SKM-1 (cell line): ENCODE measurements around the gene ZNF503.

Experiments used
- DNase-seq: peaks from one replicate; lab custom pipeline; 2025; ENCODE audit not compliant: unreplicated experiment; lab: John Stamatoyannopoulos, UW

Gene ZNF503

DNA sequence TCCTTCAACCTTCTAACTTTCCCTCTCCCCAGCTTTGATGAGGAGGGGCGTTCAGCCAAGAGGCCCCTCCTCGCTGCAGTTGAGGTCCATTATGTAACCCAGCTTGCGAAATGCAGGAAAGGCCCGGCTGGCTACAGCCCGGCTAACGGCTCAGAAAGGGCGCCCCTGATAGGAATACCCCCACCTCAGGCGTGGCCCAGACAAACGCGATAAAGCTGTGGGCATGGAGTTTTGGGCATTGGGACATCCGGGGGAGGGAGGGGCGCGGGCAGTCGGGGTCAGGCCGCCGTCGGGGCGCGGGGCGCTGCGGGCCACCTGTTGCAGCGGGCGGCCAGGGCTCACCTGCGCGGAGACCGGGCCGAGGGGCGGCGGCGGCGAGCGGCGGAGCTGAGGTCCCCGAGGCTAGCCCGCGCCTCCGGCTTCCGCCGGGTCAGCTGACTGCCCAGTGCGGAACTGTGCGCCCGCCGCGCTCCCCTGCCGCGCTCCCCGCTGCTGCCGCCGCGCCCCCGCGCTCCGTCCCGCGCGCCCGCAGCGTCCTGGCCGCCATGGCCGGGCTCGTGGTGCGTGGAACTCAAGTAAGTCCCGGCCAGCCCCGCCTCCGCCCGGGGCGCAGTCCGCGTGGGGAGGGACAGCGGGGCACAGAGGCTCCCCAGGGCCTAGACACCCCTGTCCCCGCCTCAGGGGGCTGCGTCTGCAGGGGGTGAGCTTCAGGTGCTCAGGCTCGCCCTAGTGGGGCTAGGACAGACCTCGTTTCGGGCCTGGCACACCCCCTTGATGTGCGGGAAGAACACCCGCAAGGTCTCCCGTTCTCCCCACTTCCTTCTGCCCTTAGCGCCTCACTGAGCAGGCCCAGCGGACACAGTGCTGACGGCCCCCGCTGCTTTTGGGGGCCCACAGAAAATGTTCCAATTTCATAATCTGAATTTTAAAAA is 29.9 kb upstream of the ZNF503 start, which contains the start of gene LRMDA:
TSS of gene LRMDA (plus strand) at position 445 of the 932 bp plus-strand sequence.
- peak; percentile 49 for DNase-seq

DNA sequence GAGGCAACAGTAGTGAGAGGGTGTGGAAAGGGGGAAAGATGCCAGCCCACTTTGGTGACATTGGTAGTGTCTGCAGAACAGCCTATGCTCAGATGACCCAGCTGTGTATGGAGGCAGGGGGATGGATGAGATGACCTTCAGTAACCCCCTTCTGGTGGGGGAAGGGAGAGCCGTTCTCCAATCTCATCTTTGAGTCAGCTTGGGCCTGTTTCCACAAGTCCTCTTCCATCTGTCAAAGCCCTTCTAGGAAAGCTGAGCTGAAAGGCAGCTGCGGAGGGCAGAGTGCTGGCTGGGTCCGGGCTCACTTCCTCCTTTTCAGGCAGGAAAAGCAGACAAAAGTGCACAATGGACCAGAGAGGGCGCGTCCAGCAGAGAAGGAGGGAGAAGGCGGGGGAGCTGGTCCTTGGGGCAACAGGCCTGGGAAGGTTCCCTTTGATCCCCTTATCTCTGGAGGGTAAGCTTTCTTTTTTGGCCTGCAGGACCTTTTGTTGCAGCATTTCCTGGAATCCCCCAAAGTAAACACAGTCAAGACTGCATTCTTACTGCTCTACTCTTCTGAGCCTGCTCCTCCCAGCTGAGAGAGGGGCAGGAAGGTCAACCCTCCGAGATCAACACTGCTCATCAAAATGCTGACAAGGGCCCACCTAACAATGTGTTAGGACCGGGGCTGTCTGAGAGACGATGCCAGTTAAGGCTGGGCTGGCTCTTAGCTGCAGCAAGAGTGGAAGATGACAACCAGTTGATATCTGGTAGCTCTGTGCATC is 28.6 kb upstream of the ZNF503 start:
- peak; percentile 77 for DNase-seq

DNA sequence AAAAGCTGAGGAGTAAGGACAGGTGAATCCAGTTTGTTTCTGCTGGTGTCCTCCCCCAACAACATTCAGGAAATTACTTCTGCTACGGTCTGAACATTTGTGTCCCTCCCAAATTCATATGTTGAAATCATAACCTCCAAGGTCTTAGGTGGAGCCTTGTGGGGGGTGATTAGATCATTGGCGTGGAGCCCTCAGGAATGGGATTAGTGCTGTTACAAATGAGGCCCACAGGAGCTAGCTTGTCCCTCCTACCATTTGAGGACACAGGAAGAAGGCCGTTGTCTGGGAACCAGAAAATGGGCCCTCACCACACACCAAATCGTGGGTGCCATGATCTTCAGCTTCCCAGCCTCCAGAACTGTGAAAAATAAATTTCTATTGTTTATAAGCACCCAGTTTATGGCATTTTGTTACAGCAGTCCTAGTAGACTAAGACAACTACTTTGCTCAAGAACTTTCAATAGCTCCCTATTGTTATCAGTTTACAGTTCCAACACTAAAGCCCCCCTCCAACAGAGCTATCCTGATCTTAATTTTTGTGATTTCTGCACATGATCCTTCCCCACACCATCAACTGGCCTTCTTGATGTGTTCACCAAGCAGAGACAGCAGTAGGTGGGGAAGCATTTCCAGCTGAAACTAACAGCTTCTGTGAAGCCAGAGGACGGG is 27.7 kb upstream of the ZNF503 start:
- no peak for DNase-seq

DNA sequence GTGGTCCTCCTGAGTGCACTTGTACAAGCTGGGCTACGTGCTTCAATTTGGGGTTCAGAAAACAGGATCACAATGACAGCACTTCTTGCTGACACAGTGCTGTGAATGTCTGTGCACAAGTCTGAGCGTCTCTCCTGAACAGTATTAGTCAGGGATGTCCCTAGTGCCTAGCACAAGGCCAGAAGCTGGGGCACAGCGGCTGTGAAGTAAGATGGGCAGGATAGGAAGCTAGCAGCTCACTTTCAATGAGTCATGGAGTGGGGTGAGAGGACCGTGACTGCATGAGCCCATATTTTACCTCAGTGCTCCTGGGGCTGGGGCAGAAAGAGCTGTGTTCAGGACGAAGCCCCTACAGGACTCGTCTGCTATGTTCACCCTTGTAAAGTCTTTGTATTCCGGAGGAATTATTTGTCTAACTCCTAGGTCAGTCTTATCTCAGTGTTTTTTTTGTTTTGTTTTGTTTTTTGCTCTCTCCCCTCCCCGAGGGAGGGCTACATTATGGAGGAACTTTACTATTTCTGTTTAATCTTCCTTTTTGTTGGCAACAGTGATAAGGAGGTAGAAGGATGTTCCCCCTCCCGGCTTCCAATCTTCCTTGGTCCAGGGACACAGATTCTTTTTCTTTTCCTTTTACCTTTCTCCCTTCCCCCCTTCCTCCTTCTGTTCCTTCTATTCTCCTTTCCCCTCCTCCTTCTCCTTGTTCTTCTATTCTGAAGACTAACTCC is 27.0 kb upstream of the ZNF503 start:
- peak; percentile 27 for DNase-seq

DNA sequence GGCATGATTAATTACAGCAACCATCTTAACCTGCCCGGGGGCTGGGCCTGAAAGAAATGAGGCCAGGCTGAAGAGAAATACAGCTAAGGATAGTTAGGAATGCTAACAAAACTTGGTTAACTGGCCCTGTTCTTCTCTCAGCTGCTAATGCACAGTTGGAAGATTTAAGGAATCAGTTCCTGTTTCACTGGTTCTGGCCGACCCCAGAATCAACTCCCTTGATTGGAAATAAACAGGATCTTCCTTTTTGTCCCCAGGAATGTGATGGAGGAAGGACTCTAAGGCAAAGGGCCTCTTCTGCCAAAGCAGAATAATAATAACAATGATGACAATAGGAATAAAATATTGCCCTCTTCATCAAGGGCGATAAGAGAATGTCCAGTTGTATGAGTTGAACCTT is 26.4 kb upstream of the ZNF503 start:
- no peak for DNase-seq

DNA sequence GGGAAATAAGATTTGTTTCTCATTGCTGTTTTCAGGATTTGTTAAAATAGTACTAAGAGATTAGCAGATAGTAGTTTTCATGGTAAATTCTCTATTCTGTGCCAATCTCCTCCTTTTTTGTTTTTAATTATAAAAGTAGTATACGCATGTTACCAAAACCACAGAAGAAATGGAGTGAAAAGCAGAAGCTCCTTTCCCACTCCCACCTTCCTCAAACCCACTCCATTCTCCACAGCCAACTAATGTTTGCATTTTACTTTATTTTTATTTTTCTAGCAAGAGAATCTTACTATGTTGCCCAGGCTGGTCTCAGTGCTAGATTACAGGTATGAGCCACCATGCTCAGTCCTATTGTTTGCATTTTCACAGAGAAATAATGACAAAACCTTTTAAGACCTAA is 25.3 kb upstream of the ZNF503 start:
- DNase-seq, result no peak

DNA sequence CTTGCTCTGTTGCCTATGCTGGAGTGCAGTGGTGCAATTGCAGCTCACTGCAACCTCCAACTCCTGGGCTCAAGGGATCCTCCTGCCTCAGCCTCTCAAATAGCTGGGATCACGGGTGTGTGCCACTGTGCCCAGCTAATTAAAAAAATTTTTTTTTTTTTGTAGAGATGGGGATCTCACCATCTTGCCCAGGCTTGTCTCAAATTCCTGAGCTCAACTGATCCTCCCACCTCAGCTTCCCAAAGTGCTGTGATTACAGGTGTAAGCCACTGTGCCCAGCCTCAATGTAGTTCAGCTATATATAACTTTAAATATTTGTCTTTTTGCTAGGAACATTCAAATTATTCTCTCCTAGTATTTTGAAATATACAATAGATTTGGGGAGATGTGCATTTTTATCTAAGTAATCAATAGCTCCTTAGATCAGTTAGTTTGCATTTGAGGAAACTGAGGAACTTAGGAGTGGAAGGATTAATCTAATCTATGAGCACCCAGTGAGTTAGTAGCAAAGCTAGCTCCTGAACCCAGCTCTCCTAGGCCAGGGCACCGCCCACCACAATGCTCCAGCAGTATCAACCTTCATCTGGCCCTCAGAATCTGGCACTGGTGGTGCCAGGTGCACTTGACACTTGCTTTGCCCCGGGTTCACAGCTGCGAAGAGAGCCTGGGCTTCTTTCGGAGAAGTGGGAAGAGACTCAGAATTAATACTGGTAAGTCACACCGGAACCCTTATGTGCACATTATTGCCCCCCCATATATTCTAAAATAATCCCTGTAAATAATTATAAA is 23.9 kb upstream of the ZNF503 start:
- DNase-seq, result no peak

DNA sequence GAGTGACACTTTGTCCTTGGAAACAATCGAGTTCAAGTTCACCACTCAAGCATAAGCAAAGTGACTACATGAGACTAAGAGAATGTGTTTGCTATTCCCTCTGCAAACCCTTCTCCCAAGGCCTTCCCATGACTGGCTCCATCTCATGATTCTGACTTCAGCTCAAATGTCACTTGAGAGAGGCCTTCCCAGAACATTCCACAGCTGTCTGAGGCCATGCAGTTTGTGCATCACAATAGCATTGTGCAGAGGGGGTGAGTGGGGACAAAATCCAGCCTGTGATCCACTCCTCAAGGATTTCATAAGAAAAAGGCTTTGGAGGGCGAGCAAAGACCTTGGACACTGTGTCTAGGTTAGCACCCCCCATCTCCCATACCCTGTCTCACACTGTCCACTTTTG is 23.0 kb upstream of the ZNF503 start:
- no peak for DNase-seq

DNA sequence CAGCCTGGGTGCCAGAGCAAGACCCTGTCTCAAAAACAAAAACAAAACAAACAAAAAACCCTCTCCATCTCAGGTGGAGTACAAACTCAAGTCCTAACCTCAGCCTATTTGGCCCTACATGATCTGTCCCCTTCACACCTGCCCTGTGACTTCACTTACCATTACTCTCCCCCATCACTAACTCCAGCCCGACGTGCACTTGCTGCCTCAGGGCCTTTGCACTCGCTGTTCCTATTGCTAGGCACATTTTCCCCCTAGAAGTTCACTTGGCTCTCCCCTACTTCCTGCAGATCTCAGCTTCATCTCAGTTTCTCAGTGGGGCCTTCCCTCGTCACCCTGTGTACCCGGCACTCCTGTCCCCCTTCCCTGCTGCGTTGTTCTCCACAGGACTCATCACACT is 21.3 kb upstream of the ZNF503 start:
- no peak for DNase-seq

DNA sequence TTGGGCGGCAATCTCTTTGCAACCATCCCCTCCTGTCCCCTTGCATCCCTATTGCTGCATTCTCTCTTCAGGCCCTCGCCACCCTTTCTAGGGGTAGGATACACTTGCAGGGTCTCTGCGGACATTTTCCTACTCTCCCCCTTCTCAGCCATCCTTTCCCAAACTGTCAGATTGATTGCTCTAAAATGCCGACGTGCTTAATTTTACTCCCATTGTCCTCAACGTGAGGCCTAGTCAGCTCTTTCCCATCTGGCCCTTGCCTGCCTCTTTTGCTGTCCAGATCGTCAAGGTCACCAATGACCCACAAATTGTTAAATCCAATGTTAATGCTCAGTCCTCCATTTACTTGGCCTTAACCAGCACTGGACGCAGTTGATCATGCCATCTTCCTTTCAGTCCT is 17.1 kb upstream of the ZNF503 start:
- DNase-seq, result no peak

DNA sequence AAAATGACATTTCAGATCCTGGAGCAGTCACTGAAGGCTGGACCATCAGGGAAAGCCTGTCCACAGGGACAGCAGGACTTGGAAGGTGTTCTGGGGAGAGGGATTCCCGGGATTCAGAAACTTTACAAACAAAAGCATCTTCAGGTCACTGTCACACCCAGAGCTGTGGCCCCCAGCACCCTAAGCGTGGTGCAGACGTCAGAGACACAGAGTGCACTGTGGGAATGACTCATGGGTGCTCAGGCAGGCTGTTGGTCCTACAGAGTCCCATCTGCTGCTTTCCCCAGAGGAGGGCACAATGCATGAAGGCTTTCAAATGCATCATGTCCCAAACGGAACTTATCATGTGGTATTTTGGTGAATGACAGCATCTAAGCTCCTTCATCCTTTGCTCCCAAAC is 16.7 kb upstream of the ZNF503 start:
- DNase-seq, result no peak

DNA sequence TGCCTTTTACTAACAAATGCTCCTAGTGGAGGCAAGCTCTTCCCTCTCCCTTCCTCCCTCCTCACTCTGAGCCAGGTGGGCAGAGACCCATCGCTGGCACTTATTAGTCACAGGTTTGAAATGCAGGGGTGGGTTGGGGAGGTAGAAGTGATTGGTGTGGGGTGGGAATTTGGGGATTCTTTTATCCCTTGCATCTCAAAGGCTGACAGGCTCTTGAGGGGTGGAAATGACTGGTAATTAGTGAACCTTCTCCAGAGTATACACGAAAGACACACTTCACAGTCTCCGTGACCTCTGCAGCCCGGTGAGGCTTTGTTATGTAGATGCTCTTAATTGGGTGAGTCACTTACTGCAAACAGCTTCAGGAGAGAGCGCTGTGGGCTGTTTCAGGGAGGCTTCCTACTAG is 16.0 kb upstream of the ZNF503 start:
- no peak for DNase-seq

DNA sequence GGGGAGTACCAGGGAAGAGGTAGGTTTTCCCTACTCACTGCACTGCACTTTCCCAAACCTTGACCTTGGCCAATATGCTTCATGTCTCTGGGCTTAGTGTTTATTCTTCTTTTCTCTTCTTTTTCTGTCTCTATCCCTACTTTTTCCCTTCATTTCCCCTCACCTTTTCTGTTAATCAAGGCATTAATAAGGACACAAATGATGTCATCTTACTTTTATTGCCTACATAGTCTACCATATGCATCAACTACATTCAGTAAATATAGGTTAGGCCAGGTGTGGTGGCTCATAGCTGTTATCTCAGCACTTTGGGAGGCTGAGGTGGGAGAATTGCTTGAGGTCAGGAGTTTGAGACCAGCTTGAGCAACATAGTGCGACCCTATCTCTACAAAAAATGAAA is 13.0 kb upstream of the ZNF503 start:
- DNase-seq, result no peak

DNA sequence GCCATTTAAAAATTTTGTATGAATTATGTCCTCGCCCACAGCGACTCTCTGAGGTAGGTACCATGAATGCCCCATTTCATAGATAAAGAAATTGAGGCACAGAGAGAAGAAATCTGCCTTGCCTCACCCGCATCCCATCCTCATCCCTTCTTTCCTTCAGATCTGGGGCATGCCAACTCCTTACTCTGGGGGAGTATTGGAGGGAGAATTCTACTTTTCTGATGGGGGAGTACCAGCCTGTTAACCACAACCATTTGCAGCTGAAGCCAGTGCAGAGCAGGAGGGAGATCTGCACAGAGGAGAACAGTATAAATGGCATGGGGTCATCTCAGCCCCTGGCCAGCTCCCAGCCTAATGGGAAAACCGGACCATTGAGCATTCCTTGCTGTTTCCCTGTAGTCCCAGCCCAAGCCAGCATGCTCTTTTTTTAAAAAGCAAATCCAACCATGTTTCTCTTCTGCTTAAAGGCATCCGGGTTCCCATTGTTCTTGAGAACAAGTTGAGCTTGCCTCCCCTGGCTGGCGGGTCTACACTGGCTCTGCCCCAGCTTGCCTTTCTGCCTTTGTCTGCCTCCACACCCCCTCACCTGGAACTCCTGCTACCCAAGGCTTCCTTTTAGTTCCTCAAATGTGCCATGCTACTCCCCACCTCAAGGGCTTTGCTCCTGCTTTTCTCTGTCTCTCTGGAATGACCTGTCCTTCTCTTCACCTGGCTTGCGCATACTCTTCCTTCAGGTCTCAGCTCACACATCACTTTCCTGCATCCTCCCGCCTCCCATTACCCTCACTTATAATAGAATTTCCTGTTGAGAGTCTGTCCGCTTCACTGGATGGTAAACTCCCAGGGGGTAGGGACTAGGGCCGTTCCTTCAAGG is 8.8 kb upstream of the ZNF503 start:
- DNase-seq, result no peak

DNA sequence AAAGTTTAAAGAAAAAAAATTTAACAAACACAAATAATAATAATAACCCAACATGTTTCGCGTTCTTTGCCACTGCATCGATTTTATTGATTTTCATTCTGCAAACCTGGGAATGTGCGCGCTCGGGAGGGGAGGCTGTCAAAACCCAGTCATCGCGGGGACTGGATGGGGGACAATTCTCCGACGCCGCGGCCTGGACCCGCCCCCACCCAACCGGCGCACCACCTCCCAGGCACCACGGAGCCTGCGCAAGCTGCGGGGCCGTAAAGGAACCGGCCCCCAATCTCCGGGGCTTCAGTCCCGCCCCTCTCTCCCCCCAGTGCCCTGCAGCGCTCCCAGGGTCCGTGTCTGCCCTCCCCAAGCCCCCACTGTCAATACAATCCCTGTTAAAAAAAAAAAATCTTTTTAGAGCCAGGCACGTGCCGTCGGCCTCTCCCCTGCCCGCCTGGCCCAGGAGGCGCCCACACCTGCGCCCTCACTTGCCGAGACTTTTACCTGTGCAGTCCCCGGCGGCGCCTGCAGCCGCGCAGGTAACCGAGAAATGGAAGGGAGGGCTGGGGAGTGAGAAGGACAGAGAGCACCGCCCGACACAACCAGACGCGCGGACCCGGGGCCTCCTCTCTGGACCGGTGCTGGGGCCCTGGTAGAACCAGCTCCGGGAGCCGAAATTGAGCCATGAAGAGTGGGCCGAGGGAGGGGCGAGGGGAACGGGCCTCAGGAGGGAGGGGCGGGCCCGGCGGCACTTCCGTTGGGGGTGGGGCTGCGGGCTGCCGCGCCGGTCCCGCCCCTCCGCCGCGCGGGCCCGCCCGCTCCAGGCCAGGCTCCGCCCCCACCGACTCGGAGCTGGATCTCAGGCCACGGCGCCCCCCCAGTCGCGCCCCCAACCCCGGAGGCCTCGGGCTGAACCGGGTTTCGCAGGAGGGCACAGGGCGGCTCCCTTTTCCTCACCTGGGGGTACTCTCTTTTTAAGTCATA is 7.6 kb upstream of the ZNF503 start:
- peak; percentile 34 for DNase-seq

DNA sequence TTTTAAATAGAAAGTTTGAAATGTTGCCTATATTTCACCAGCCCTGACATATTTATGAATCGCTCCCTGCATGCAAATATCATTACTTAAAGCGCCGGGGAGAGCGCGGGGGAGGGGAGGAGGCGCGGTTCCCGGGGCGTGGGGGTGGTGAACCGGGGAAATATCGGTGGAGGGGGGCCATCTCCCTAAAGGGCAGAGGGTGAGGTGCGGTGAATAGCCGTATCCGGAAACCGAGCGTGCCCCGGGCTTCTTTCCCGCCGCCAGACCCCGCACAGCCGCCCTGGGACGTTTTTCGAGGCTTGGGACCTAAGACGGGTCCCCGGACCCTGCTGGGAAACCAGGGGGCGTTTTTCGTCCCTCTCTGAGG is 6.9 kb upstream of the ZNF503 start:
- DNase-seq, result no peak

DNA sequence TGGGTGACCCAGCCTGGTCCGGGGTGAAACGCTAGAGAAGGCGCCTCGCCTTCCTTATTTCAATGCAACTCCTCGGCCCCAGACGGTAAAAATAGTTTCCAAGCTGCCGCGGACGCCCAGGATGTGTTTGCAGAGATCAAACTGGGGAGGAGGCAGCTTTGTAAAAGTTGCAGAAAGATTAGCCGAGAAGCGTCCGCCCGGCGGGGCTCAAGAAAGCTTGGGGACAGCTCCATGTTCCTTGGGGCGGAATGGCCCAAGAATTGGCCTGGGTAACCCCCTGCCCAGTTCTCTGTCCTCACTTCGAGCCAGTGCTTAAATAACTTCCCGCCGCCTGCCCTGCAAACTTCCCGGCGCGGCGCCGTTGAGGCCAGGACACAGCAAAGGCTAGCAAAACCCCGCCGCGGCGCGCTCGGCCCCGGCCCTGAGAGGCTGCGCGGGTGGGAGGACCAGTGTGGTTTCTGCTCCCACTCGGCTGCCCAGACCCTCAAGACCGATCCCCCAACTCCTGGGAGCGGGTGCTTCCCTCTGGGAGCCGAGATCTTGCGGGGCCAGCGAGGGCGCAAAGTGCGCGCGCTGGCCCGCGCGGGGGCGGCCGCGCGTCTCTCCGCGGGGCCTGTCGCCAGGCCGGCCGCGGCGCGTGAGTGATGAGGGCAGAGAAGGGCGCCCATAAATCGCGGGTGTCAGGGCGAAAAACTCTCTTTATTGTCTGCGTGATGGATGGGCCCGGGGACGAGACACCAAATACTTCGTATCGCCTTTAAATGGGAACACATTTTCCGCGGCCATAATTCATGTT is 6.3 kb upstream of the ZNF503 start:
- no peak for DNase-seq
